Measurements from ENCODE around the gene RGS17. TPM values are rescaled to one million over a fixed set of nuclear protein-coding genes. Genes with fewer than 3 reads are reported as not detected.
"Not testable (repeated sequence)": the region's sequence is repeated elsewhere in the genome, so short reads cannot be mapped to it uniquely, and the experiment has no call there.

Gene RGS17
- total RNA-seq, 1 donor from 2014 or later: 8.0 TPM

GRCh38 chr6:153015094-153015640 lies 115.9 kb downstream of the RGS17 start:
- no peak for DNase-seq (ENCODE audit: low read depth)
- no peak for TF ChIP-seq CTCF (conservative IDR thresholded peaks at IDR 0.05; ENCODE audit: low read depth, low read length)
- no peak overlapping the region for H3K4me3 ChIP-seq (ENCODE audit: low read depth, low read length)

GRCh38 chr6:153013438-153013837 lies 117.6 kb downstream of the RGS17 start:
- TF ChIP-seq CTCF (conservative IDR thresholded peaks at IDR 0.05; ENCODE audit: low read depth, low read length): no peak
- DNase-seq (ENCODE audit: low read depth): no peak
- no peak overlapping the region for H3K4me3 ChIP-seq (ENCODE audit: low read depth, low read length)

GRCh38 chr6:153012856-153013255 lies 118.2 kb downstream of the RGS17 start:
- no peak for TF ChIP-seq CTCF (conservative IDR thresholded peaks at IDR 0.05; ENCODE audit: low read depth, low read length)
- no peak overlapping the region for H3K4me3 ChIP-seq (ENCODE audit: low read depth, low read length)
- DNase-seq (ENCODE audit: low read depth): no peak

- no peak for TF ChIP-seq CTCF (conservative IDR thresholded peaks at IDR 0.05; ENCODE audit: low read depth, low read length)
- H3K4me3 ChIP-seq (ENCODE audit: low read depth, low read length): peak overlapping the region; percentile 81
- no peak for DNase-seq (ENCODE audit: low read depth)
These were observed 127.8 kb downstream of the RGS17 start for GRCh38 chr6:153003366-153003690.

- TF ChIP-seq CTCF (conservative IDR thresholded peaks at IDR 0.05; ENCODE audit: low read depth, low read length): no peak
- DNase-seq (ENCODE audit: low read depth): peak; percentile 66
- H3K4me3 ChIP-seq (ENCODE audit: low read depth, low read length): peak within 1 kb of the TSS; percentile 81
These were observed 128.3 kb downstream of the RGS17 start, which contains the start of gene MTRF1L for GRCh38 chr6:153002613-153003365. Gene MTRF1L, minus strand, starts transcription at chr6:153002709. Its CDS starts 24 bp downstream, at chr6:153002685.

GRCh38 chr6:153001767-153002612 lies 129.1 kb downstream of the RGS17 start:
- H3K4me3 ChIP-seq (ENCODE audit: low read depth, low read length): peak overlapping the region; percentile 81
- no peak for DNase-seq (ENCODE audit: low read depth)
- no peak for TF ChIP-seq CTCF (conservative IDR thresholded peaks at IDR 0.05; ENCODE audit: low read depth, low read length)

- peak overlapping the region; percentile 81 for H3K4me3 ChIP-seq (ENCODE audit: low read depth, low read length)
These were observed 130.3 kb downstream of the RGS17 start for GRCh38 chr6:153000790-153001189.

More at GRCh38 chr6:153000790-153001189, 130.3 kb downstream of the RGS17 start:
- DNase-seq (ENCODE audit: low read depth): not testable (repeated sequence)
